DND-41 (cell line): ENCODE data around the gene PCSK1N.

Experiments
- EZH2 ChIP-seq: IDR thresholded peaks from 3 replicates; pipeline ENCODE4 v1.6.1; 2012; ENCODE audit warnings: borderline replicate concordance, low read depth, mild to moderate bottlenecking, moderate library complexity, low read length, inconsistent platforms; ENCODE audit not compliant: severe bottlenecking
- TF ChIP-seq, protein P1 (sequence below): IDR thresholded peaks from 2 replicates; pipeline ENCODE4 v1.5.1; 2012; ENCODE audit warnings: borderline replicate concordance, low read length, moderate library complexity, mild to moderate bottlenecking; ENCODE audit not compliant: poor library complexity, severe bottlenecking; ENCODE audit errors: extremely low read depth

DNA sequence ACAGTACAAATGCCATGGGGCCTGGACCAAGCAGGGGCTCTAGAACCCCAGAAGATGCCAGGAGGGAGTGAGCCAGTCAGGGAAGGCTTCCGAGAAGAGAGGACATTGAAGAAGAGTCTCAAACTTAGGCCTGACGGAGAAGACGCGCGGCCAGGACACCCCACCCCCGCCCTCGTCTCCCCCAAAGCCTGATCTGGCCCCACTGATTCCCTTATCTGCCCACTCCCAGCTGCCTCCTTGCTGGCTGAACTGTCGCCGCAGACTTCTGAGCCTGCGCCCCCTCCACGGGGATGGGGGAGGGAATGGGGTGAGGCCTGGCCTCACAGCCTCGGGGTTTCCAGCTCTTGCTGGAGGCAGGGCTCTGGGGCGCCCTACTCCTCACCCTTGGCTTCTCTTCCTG is 52.6 kb downstream of the PCSK1N start:
- TF ChIP-seq, protein P1, sequence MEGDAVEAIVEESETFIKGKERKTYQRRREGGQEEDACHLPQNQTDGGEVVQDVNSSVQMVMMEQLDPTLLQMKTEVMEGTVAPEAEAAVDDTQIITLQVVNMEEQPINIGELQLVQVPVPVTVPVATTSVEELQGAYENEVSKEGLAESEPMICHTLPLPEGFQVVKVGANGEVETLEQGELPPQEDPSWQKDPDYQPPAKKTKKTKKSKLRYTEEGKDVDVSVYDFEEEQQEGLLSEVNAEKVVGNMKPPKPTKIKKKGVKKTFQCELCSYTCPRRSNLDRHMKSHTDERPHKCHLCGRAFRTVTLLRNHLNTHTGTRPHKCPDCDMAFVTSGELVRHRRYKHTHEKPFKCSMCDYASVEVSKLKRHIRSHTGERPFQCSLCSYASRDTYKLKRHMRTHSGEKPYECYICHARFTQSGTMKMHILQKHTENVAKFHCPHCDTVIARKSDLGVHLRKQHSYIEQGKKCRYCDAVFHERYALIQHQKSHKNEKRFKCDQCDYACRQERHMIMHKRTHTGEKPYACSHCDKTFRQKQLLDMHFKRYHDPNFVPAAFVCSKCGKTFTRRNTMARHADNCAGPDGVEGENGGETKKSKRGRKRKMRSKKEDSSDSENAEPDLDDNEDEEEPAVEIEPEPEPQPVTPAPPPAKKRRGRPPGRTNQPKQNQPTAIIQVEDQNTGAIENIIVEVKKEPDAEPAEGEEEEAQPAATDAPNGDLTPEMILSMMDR, result no peak
- TF ChIP-seq EZH2, result no peak
